Ishikawa (cell line): Measurements from ENCODE around the gene TPK1.

Experiments used
- CEBPB ChIP-seq: IDR thresholded peaks from 2 replicates; pipeline ENCODE4 v1.6.1; 2012
- CREB1 ChIP-seq: IDR thresholded peaks from 2 replicates; pipeline ENCODE4 v1.6.1; 2012; ENCODE audit warnings: low read depth
- EGR1 ChIP-seq: IDR thresholded peaks from 2 replicates; pipeline ENCODE4 v1.6.1; 2012
- EP300 ChIP-seq: IDR thresholded peaks from 2 replicates; pipeline ENCODE4 v1.6.1; 2012; ENCODE audit warnings: borderline replicate concordance
- FOXM1 ChIP-seq: IDR thresholded peaks from 2 replicates; pipeline ENCODE4 v1.6.1; 2012; ENCODE audit warnings: low read depth, borderline replicate concordance
- NFIC ChIP-seq: IDR thresholded peaks from 2 replicates; pipeline ENCODE4 v1.6.1; 2012
- RAD21 ChIP-seq: IDR thresholded peaks from 2 replicates; pipeline ENCODE4 v1.6.1; 2012; ENCODE audit warnings: low read depth
- TAF1 ChIP-seq: IDR thresholded peaks from 2 replicates; pipeline ENCODE4 v1.6.1; 2012; ENCODE audit warnings: low read depth, mild to moderate bottlenecking
- TCF12 ChIP-seq: IDR thresholded peaks from 2 replicates; pipeline ENCODE4 v1.6.1; 2012; ENCODE audit warnings: low read depth
- TEAD4 ChIP-seq: IDR thresholded peaks from 2 replicates; pipeline ENCODE4 v1.6.1; 2012
- YY1 ChIP-seq: IDR thresholded peaks from 2 replicates; pipeline ENCODE4 v1.6.1; 2012; ENCODE audit warnings: low read depth
- ZBTB7A ChIP-seq: IDR thresholded peaks from 2 replicates; pipeline ENCODE4 v1.6.1; 2012; ENCODE audit warnings: low read depth
- TF ChIP-seq, protein P1 (sequence below): IDR thresholded peaks from 2 replicates; pipeline ENCODE4 v1.6.1; 2012; ENCODE audit warnings: low read depth, mild to moderate bottlenecking
- TF ChIP-seq, protein P2 (sequence below): IDR thresholded peaks from 2 replicates; pipeline ENCODE4 v1.6.1; 2012
- TF ChIP-seq, protein P3 (sequence below): IDR thresholded peaks from 2 replicates; pipeline ENCODE4 v1.6.1; 2012

The TPK1 gene

GRCh38 chr7:144736880-144737493, 98.9 kb downstream of the TPK1 start:
- TF ChIP-seq CEBPB (no peak), YY1 (no peak), TCF12 (no peak), EGR1 (no peak), EP300 (no peak), TAF1 (no peak), CREB1 (no peak), RAD21 (no peak), NFIC (no peak), FOXM1 (no peak), TEAD4 (no peak)
- TF ChIP-seq, protein P1, sequence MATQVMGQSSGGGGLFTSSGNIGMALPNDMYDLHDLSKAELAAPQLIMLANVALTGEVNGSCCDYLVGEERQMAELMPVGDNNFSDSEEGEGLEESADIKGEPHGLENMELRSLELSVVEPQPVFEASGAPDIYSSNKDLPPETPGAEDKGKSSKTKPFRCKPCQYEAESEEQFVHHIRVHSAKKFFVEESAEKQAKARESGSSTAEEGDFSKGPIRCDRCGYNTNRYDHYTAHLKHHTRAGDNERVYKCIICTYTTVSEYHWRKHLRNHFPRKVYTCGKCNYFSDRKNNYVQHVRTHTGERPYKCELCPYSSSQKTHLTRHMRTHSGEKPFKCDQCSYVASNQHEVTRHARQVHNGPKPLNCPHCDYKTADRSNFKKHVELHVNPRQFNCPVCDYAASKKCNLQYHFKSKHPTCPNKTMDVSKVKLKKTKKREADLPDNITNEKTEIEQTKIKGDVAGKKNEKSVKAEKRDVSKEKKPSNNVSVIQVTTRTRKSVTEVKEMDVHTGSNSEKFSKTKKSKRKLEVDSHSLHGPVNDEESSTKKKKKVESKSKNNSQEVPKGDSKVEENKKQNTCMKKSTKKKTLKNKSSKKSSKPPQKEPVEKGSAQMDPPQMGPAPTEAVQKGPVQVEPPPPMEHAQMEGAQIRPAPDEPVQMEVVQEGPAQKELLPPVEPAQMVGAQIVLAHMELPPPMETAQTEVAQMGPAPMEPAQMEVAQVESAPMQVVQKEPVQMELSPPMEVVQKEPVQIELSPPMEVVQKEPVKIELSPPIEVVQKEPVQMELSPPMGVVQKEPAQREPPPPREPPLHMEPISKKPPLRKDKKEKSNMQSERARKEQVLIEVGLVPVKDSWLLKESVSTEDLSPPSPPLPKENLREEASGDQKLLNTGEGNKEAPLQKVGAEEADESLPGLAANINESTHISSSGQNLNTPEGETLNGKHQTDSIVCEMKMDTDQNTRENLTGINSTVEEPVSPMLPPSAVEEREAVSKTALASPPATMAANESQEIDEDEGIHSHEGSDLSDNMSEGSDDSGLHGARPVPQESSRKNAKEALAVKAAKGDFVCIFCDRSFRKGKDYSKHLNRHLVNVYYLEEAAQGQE = no peak
- TF ChIP-seq, protein P2, sequence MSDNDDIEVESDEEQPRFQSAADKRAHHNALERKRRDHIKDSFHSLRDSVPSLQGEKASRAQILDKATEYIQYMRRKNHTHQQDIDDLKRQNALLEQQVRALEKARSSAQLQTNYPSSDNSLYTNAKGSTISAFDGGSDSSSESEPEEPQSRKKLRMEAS = no peak
- TF ChIP-seq, protein P3, sequence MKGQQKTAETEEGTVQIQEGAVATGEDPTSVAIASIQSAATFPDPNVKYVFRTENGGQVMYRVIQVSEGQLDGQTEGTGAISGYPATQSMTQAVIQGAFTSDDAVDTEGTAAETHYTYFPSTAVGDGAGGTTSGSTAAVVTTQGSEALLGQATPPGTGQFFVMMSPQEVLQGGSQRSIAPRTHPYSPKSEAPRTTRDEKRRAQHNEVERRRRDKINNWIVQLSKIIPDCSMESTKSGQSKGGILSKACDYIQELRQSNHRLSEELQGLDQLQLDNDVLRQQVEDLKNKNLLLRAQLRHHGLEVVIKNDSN = no peak

GRCh38 chr7:144735505-144736276, 100.2 kb downstream of the TPK1 start:
- TF ChIP-seq, protein P2 = no peak
- TF ChIP-seq ZBTB7A = no peak
- no peak for TF ChIP-seq TAF1
- no peak for TF ChIP-seq EGR1
- no peak for TF ChIP-seq YY1
- TF ChIP-seq, protein P3 = no peak
- no peak for TF ChIP-seq NFIC
- no peak for TF ChIP-seq FOXM1
- TF ChIP-seq EP300 = no peak
- no peak for TF ChIP-seq TCF12
- TF ChIP-seq CREB1 = no peak
- TF ChIP-seq, protein P1 = no peak
- no peak for TF ChIP-seq RAD21
- no peak for TF ChIP-seq CEBPB
- TF ChIP-seq TEAD4 = no peak

DNA sequence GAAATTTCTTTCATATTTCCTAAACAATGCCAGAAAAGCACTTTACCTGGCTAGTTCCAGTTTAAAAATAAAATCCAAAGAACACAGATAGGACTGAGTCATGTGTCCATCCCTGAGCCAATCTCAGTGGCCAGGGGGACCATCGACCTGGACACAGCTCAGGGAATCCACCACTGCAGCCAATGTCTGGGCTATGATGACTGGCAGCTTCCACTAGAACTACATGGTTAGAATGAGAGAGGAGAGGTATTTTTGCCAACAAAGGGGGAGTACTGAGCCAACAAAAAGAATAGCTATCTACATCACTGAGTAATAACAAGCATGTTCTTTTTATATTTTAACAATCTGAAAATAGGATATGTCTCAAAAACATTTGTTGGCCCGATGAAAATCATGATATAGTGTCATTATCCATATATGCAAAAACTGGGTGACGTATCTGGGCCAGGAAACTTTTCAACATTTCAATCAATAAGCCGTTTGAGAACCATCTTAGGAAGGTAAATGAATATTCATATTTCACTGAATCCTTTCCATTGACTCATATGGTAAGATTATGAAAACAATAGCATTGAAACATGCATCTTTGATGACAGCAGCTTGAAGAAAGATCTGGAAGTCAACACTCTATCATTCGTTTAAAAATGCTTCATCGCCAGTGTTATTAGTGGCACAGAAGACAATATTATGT, 104.0 kb downstream of the TPK1 start:
- no peak for TF ChIP-seq EP300
- no peak for TF ChIP-seq EGR1
- TF ChIP-seq, protein P3 = no peak
- no peak for TF ChIP-seq TCF12
- no peak for TF ChIP-seq CEBPB
- TF ChIP-seq TAF1 = no peak
- no peak for TF ChIP-seq NFIC
- TF ChIP-seq ZBTB7A = no peak
- no peak for TF ChIP-seq TEAD4
- TF ChIP-seq, protein P2 = no peak
- TF ChIP-seq RAD21 = no peak
- no peak for TF ChIP-seq FOXM1
- TF ChIP-seq CREB1 = no peak
- no peak for TF ChIP-seq YY1
- TF ChIP-seq, protein P1 = no peak
